HEK293T (cell line): ENCODE results near the gene TMEM91.

Experiments
- BHLHE40 ChIP-seq: fragments of 450-650 bp; IDR thresholded peaks from 2 replicates; pipeline ENCODE4 v1.6.1; 2016; ENCODE audit warnings: mild to moderate bottlenecking, moderate library complexity, borderline replicate concordance
- FOXA1 ChIP-seq: fragments of 450-650 bp; IDR thresholded peaks from 2 replicates; pipeline ENCODE4 v1.6.1; 2016; ENCODE audit warnings: mild to moderate bottlenecking
- FOXK2 ChIP-seq: fragments of 450-650 bp; IDR thresholded peaks from 2 replicates; pipeline ENCODE4 v1.6.1; 2016; ENCODE audit warnings: mild to moderate bottlenecking
- HDGF ChIP-seq: fragments of 450-650 bp; IDR thresholded peaks from 2 replicates; pipeline ENCODE4 v1.6.1; 2017; ENCODE audit warnings: antibody characterized with exemption, borderline replicate concordance
- L3MBTL2 ChIP-seq: fragments of 450-650 bp; conservative IDR thresholded peaks from 2 replicates; pipeline ENCODE4 v1.6.1; 2016; ENCODE audit warnings: mild to moderate bottlenecking
- SP1 ChIP-seq: fragments of 450-650 bp; IDR thresholded peaks from 2 replicates; pipeline ENCODE4 v1.6.1; 2017
- TARDBP ChIP-seq: fragments of 450-650 bp; IDR thresholded peaks from 2 replicates; pipeline ENCODE4 v1.6.1; 2016
- ZNF384 ChIP-seq: fragments of 450-650 bp; IDR thresholded peaks from 2 replicates; pipeline ENCODE4 v1.6.1; 2016

- TF ChIP-seq SP1, result no peak
- no peak for TF ChIP-seq FOXA1
- TF ChIP-seq ZNF384, result no peak
- peak; percentile 97 for TF ChIP-seq FOXK2
- TF ChIP-seq BHLHE40, result no peak
- TF ChIP-seq HDGF, result no peak
- TF ChIP-seq L3MBTL2, result peak; percentile 96
- TF ChIP-seq TARDBP, result no peak
Measured at GRCh38 chr19:41397086-41398049, 21.0 kb downstream of the TMEM91 start, which contains the start of the genes BCKDHA and EXOSC5.
